H1 (cell line): ENCODE measurements around the gene WFDC12. TPM values are rescaled to one million over a fixed set of nuclear protein-coding genes. Genes with fewer than 3 reads are reported as not detected.

Experiments
- GTF2F1 ChIP-seq: IDR thresholded peaks from 2 replicates; pipeline ENCODE4 v1.6.1; 2012; ENCODE audit warnings: low read depth, low read length, improper control_type of control experiment, borderline replicate concordance
- polyA plus RNA-seq, 7 experiments: library from polyadenylated mRNA; depleted of rRNA in 3 of 7; stranded (reverse) in 5 of 7; unstranded in 2 of 7; fragments of >200 nt in 5 of 7; fragments of 200-250 nt in 2 of 7; gene quantifications; 1 replicate in 5 of 7; 2 replicates in 1 of 7; 4 replicates in 1 of 7; pipeline versions ENCODE4 v1.2.1 to v1.2.3, GENCODE V29; 2011 to 2013; ENCODE audit warnings: missing spikeins in 2 of 7, mixed read lengths in 2 of 7
- total RNA-seq: library from RNA; stranded (reverse); fragmentation: NEBNext Ultra II Directional; extraction: Animal tissue kit (Norgen Biotek cat#: 25700); gene quantifications from 2 replicates; pipeline ENCODE4 v1.2.1, GENCODE V29; 2021

WFDC12 gene
- total and polyA plus RNA-seq, 2 of the 8 experiments (the other 6 are each of a cell fraction or from before 2014, with no cell fraction given): not detected

DNA sequence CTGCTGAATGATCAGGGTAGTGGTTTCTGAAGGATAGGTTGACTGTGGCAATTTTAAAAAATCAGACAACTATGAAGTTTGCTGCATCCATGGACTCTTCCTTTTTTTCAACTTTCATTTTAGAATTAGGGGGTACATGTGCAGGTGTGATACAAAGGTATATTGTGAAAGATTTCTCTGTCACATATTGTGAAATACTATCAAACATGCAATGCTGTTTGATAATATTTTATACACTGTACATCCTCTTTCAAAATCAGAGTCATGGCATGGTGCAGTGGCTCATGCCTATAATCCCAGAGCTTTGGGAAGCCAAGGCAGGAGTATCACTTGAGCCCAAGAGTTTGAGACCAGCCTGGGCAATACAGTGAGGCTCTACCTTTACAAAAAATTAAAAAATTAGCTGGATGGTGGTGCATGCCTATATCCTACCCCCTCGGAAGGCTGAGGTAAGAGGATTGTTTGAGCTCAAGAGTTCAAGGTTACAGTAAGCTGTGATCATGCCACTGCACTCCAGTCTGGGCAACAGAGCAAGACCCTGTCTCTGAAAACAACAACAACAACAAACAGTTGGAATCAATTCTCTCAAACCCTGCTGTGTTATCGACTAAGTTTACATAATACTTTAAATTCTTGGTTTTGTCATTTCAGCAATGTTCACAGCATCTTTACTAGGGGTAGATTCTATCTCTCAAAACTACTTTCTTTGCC is 4.6 kb downstream of the WFDC12 start (continued):
- TF ChIP-seq GTF2F1: no peak
